Measurements from ENCODE around the gene FGF12.
"Not testable (repeated sequence)": the region's sequence is repeated elsewhere in the genome, so short reads cannot be mapped to it uniquely, and the experiment has no call there.

The FGF12 gene

DNA sequence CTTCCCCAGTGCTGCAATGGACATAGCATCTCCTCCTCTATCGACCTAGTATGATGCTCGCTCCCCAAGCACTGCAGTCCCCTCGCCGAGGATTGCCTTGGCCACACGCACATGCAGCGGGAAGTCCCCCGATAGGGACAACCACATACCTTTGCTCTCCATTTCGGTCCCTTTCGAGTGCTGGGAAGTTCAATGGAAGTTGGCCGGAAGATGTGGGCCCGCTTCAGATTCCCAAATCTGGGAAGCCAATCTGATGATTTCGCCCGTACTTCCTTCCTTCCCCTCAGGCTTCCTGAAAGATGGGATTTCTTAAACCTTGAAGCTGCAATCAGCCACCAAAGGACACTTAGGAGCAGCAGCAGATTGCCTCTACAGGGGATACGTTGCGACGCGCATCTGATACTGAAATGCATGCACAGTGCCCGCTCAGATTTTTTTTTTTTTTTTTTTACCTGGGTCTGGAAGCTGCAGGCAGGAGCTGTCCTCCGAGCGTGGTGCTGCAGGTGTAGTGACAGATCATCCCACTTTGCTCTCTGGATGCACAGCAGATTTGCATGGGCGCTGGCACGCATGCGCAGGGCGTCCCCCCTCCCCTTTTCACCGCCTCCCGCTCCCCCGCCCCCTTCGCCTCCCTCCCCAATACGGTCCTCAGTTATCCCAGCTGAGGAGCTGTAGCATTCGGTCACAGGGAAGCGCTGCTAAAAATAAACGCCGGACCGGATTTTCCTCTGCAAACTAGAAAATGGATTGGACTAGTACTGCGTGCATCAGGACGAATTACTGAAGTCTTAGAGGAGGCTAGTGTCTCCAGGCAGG is at the start of gene FGF12:
FGF12 (minus strand) TSS at position 510 of the 816 bp plus-strand sequence.
- DNase-seq = peak; percentile 86

DNA sequence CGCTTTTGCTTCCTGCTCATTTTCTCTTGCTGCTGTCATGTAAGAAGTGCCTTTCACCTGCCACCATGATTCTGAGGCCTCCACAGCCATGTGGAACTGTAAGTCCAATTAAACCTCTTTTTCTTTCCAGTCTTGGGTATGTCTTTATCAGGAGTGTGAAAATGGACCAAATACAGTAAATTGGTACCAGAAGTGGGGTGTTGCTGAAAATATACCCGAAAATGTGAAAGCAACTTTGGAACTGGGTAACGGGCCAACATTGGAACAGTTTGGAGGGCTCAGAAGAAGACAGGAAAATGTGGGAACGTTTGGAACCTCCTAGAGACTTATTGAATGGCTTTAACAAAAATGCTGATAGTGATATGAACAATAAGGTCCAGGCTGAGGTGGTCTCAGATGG is 47.0 kb upstream of the FGF12 start:
- DNase-seq = not testable (repeated sequence)

DNA sequence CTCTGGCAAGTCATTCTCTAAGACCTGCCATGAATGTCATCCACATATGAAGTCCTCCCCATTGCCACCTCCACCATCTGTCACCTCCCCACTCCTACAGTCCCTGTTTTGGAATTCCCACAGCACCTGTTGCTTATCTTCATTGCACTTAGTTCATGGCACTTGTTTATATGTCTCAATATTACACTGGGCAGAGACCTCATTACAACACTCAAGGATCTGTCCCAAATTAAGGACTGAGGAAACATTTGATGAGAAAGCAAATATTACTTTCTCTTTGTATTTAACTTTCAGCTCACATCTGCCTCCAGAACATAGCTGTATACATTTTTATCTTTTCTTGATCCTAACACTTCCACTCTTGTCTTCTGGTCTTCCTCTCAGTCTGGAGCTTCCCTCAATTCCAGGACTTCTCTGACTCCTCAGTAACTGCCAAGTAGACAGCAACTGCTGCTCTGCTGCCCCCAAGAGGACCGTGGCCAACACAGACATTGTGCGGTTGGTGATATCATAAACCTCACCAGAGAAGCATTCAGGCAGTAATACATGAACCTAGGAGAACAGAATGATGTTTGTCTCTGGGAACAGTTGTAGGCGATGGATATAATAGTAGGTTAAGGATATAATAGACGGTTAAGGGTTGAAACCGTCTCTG is 45.0 kb upstream of the FGF12 start:
- peak; percentile 61 for DNase-seq

GRCh38 chr3:192758654-192759053 is 31.3 kb upstream of the FGF12 start:
- DNase-seq = no peak

GRCh38 chr3:192751148-192751547 is 23.8 kb upstream of the FGF12 start:
- no peak for DNase-seq

DNA sequence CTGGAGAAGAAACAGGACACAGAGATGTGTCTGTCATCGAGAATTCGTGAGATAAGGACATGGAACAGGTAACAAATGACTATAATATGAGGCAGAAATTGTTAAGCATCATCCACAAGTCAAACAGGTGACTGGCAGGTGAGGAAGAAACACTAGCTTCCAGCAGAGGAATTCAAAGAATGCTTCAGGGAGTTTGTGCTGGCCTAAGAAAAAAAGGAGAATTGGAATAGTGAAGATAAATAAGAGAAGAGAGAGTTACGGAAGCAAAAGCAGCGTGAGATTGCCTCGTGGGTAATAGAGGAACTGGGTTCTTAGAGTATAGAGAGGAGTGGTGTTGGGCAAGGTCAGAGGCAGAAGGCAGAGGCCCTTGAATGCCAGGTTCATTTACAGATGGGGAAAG is 22.9 kb upstream of the FGF12 start:
- DNase-seq = no peak

DNA sequence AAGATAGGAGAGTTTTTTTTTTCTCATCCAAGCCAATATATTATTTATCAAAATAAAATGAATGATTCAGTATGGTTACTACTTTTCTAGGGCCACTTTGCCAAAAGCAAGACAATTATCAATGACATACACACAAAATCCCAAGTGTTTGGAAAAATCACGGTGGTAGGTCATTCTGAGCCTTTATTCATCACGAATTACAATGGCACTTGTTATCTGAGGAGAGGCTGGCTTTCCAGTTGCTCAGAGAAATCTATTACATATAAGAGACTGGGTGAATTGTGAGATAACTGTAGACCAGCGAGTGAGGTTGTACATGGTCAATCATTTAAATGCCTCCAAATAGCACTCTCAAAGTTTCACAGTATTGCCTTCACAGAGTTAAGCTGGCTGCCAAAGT is 20.4 kb upstream of the FGF12 start:
- DNase-seq = no peak

GRCh38 chr3:192747145-192747544 is 19.8 kb upstream of the FGF12 start:
- DNase-seq = no peak

GRCh38 chr3:192745150-192745549 is 17.8 kb upstream of the FGF12 start:
- DNase-seq = no peak

- DNase-seq = not testable (repeated sequence)
Observed at GRCh38 chr3:192744604-192745003, 17.3 kb upstream of the FGF12 start.

- DNase-seq = no peak
Observed at GRCh38 chr3:192737506-192737905, 10.2 kb upstream of the FGF12 start.

DNA sequence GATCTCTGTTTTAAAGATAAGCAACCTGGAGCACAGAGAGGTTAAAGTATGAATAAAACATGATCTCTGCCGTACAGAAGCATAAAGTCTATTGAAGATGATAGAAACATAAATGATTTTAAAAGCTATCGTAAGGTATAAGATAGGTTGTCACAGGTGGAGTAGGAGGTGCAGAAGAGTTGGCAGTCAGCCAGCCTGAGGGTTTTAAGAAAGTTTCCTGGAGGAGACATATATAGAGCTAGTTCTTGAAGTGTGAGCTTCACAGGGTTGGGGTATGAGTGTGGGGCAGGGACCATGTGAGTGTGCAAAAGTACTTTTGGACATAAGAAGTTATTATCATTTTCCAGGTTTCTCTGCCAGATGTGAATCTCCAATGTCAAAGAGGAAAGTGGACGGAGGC is 3.9 kb upstream of the FGF12 start:
- no peak for DNase-seq

GRCh38 chr3:192726385-192726784 is 956 bp downstream of the FGF12 start:
- no peak for DNase-seq

DNA sequence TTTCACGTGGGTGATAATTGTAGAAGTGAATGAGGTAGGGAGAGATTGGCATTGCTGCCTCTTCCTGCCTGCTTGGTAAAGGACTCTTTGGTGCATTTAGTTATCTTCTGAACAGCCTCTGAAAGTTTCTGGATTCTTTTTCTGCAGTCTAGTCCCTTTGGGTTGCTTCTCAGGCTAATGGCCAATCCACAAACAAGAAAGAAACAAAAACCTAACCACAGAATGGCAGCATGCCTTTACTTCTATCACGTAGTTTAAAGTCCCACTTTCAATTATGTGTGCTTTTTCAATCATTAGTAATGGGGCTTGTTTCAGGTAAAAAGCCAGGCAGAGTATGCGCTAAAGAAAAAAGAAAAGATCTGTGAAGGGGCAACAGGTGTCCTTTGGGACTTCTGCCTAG is 7.4 kb downstream of the FGF12 start:
- no peak for DNase-seq

- DNase-seq = no peak
Observed at GRCh38 chr3:192718156-192718555, 9.2 kb downstream of the FGF12 start.

GRCh38 chr3:192715126-192715525 is 12.2 kb downstream of the FGF12 start:
- DNase-seq = no peak

GRCh38 chr3:192711126-192711525 is 16.2 kb downstream of the FGF12 start:
- DNase-seq = not testable (repeated sequence)

DNA sequence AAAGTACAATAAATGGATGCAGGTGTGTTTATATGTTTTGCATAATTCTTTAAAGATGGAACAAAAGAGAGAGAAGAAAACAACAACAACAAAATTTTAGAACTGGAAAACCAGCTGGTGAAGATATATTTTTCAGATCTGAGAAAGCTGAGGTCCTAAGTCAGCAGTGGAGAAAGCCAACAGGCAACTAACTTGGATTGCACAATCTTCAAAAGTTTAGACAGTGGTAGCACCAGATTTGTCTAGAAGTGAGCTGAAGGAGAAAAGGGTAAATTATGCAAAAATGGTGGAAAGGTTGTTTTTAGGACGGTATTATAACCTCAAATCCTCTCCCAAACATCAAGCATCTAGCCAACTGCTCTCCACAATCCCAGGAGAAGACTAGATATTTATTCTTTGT is 17.0 kb downstream of the FGF12 start:
- DNase-seq = no peak

GRCh38 chr3:192706272-192706671 is 21.1 kb downstream of the FGF12 start:
- no peak for DNase-seq

DNA sequence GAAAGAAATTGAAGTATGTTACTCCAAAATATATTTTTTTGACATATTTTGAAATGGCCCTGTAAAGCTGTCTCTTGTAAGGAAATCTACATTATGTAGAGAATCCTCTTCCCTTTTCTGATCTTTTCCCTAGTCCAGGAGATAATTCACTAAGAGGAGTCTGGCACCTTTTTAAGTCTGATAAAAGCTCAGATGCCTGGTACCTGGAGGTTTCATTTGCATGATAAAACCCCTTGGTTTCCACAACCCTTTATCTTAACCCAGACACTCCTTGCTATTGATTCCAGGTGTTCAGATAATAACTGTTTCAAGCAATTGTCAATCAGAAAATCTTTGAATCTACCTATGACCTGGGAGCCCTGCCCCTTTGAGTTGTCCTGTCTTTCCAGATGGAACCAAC is 26.5 kb downstream of the FGF12 start:
- DNase-seq = no peak

DNA sequence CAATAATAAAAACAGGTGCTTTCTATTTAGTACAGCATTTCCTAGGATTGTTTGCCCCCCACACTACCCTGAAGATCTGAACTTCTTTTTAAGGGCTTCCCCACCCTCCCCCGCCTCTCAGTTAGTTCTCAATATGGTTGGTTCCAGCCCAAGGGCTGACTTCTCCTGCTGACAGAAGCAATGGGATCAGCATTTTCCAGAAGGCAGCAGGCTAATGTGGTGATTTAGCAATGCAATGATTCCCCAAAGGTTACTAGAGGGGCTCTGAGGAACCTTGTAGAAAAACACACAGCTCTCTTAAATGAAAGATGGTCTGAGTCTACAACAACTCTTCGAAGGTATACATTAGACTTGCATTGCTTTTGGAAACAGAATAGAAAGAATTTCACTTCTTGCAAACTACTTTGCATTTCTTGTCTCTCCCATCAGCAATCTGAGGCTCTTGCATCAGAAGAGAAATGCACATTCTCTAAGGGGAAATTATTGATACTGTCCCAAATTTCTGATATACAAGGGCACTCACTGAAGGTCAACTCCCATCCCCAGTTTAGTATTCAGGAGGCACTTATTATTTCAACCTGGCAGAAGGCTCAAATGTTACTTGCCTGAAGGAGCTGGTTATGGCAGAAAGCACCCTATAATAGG is 30.3 kb downstream of the FGF12 start:
- no peak for DNase-seq

- no peak for DNase-seq
Observed at GRCh38 chr3:192687488-192688152, 39.7 kb downstream of the FGF12 start.

DNA sequence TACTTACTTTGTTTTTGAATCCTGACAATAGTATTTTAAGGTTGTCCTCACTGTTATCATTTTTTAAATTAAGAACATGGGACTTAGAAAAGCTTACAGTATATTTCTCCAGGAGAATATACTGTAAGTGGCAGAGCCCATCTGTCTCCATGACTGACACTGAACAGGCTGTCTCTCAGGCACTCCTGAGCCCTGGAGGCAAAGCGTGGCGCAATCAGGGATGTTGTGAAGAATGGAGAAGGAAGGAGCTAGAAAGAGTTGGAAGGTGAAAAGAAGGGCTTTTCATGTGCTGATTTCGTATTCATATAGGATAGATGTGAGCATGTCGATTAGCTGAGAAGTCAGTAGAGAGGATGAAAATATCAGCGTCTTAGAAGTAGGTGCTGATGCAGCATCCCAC is 41.5 kb downstream of the FGF12 start:
- no peak for DNase-seq

- DNase-seq = no peak
Observed at GRCh38 chr3:192684151-192684550, 43.2 kb downstream of the FGF12 start.

Data from NCI-H1092 treated with DMSO at 0.1 percent for 48 hours (cell line).